ENCODE measurements around the gene DNASE1L1.
A peak's percentile ranks its signal among the peaks of the same experiment; 100 is the strongest.

The DNASE1L1 gene

GRCh38 chrX:154369449-154370299 is 39.4 kb downstream of the DNASE1L1 start (continued):
- TF ChIP-seq ZNF362 (tag by site-specific recombination; IDR thresholded peaks at IDR 0.05) (no peak), SALL2 (tag by site-specific recombination; IDR thresholded peaks at IDR 0.05; ENCODE audit: borderline replicate concordance) (no peak), RBAK (tag by site-specific recombination; IDR thresholded peaks at IDR 0.05) (no peak), SP3 (tag by site-specific recombination; IDR thresholded peaks at IDR 0.05) (peak; percentile 65), ZNF138 (tag by site-specific recombination; IDR thresholded peaks at IDR 0.05; ENCODE audit: borderline replicate concordance) (no peak), ZBTB48 (tag by site-specific recombination; IDR thresholded peaks at IDR 0.05) (no peak), HOXA7 (CRISPR knock-in tag; IDR thresholded peaks at IDR 0.05; ENCODE audit: borderline replicate concordance) (no peak), ZNF677 (tag by site-specific recombination; IDR thresholded peaks at IDR 0.05) (no peak), ZNF404 (tag by site-specific recombination; IDR thresholded peaks at IDR 0.05) (no peak), ZNF791 (tag by site-specific recombination; IDR thresholded peaks at IDR 0.05) (no peak), ZNF558 (tag by site-specific recombination; IDR thresholded peaks at IDR 0.05) (no peak), ZNF670 (tag by site-specific recombination; IDR thresholded peaks at IDR 0.05; ENCODE audit: low read depth) (no peak), ZNF221 (tag by site-specific recombination; IDR thresholded peaks at IDR 0.05; ENCODE audit: borderline replicate concordance) (no peak), ZNF843 (tag by site-specific recombination; IDR thresholded peaks at IDR 0.05) (no peak), ZNF148 (tag by site-specific recombination; IDR thresholded peaks at IDR 0.05; ENCODE audit: borderline replicate concordance) (no peak), GLIS2 (tag by site-specific recombination; IDR thresholded peaks at IDR 0.05) (peak; percentile 88), ZNF555 (tag by site-specific recombination; conservative IDR thresholded peaks at IDR 0.05) (no peak), ZBTB26 (tag by site-specific recombination; optimal IDR thresholded peaks at IDR 0.05) (no peak), ZNF692 (tag by site-specific recombination; IDR thresholded peaks at IDR 0.05) (no peak), ZNF623 (tag by site-specific recombination; IDR thresholded peaks at IDR 0.05) (no peak), ZSCAN4 (tag by site-specific recombination; IDR thresholded peaks at IDR 0.05) (no peak), ATF2 (tag by site-specific recombination; IDR thresholded peaks at IDR 0.05; ENCODE audit: low read depth) (no peak), ZSCAN30 (tag by site-specific recombination; IDR thresholded peaks at IDR 0.05) (no peak), ZNF626 (tag by site-specific recombination; IDR thresholded peaks at IDR 0.05) (no peak), ZBTB44 (tag by site-specific recombination; IDR thresholded peaks at IDR 0.05) (no peak), ZNF366 (tag by site-specific recombination; conservative IDR thresholded peaks at IDR 0.05) (peak; percentile 35), PRDM1 (tag by site-specific recombination; IDR thresholded peaks at IDR 0.05) (no peak), ZNF776 (tag by site-specific recombination; IDR thresholded peaks at IDR 0.05; ENCODE audit: borderline replicate concordance) (no peak), GLIS1 (tag by site-specific recombination; IDR thresholded peaks at IDR 0.05) (peak; percentile 92)

Data from HEK293 (cell line).